GM18909 (cell line): ENCODE results near the gene QPRT.
"Not testable (repeated sequence)": the region's sequence is repeated elsewhere in the genome, so short reads cannot be mapped to it uniquely, and the experiment has no call there.

Experiments used
- ATAC-seq: cut with Tn5 transposase; IDR thresholded peaks from one replicate; pipeline ENCODE4 v1.9.1; 2021; ENCODE audit warnings: mild to moderate bottlenecking; ENCODE audit not compliant: unreplicated experiment, poor library complexity

Gene QPRT

DNA sequence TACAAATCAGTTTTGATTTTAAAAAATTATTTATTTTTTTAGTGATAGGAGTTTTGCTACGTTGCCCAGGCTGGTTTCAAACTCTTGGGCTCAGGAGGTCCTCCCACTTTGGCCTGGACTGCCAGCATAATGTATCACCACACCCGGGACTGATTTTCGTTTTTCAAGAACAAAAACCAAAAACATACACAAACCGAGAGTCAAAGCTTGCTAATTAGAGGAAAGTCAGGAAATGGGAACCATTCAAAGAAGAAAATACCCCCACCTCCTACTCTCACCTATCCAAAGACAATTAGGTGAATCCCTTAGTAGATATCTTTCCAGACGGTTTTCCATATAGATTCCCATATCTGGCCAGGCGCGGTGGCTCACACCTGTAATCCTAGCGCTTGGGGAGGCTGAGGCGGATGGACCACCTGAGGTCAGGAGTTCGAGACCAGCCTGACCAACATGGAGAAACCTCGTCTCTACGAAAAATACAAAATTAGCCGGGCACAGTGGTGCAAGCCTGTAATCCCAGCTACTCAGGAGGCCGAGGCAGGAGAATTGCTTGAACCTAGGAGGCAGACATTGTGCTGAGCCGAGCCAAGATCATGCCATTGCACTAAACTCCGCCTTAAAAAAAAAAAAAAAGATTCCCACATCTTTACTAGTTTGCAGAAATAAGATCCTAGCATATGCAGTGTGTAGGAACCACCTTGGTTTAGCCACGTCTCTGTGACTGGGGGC lies 16.8 kb upstream of the QPRT start:
- no peak for ATAC-seq

DNA sequence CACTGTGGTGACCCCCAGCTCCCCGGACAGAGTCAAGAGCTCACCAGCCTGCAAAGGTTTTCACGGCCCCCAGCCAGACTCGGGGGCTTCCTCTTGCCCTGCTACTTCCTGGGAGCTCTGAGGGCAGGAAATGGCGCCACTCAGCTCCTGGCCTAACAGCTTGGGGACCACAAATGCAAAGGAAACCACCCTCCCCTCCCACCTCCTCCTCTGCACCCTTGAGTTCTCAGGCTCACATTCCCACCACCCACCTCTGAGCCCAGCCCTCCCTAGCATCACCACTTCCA lies 16.3 kb upstream of the QPRT start:
- ATAC-seq = peak; percentile 34

GRCh38 chr16:29663016-29663806 lies 15.8 kb upstream of the QPRT start, which contains the start of gene SPN:
Gene SPN, plus strand, starts transcription at chr16:29663247. Its CDS starts 482 bp downstream, at chr16:29663729.
- ATAC-seq = peak; percentile 30

GRCh38 chr16:29663807-29664090 lies 15.2 kb upstream of the QPRT start:
- ATAC-seq = no peak

GRCh38 chr16:29664091-29664921 lies 14.7 kb upstream of the QPRT start:
- no peak for ATAC-seq

- no peak for ATAC-seq
These were observed 13.5 kb upstream of the QPRT start for GRCh38 chr16:29665294-29666077.

DNA sequence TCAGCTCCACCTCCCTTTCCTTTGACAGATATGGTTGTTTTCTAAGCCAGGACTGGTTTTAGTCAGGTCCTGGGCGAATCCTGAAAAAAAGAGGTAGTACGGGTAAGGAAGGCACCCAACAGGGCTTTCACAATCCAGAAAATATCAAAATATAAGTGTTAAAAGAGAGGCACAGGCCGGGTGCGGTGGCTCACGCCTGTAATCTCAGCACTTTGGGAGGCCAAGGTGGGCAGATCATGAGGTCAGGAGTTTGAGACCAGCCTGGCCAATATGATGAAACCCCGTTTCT lies 11.7 kb upstream of the QPRT start:
- ATAC-seq = not testable (repeated sequence)

- no peak for ATAC-seq
These were observed 11.2 kb upstream of the QPRT start for GRCh38 chr16:29667755-29668154.

DNA sequence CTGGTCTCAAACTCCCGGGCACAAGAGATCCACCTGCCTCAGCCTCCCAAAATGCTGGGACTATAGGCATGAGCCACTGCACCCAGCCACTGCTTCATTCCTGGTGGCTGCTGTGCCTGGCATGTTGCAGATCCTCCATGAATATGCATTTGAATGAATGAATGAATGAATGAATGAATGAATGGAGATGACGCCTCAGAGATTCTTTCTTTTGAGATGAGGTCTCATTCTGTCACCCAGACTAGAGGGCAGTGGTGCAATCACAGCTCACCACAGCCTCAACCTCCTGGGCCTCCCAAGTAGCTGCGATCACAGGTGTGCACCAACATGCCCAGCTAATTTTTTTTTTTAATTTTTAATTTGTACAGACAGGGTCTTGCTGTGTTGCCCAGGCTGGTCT lies 10.7 kb upstream of the QPRT start:
- no peak for ATAC-seq

- no peak for ATAC-seq
These were observed 5.5 kb upstream of the QPRT start for GRCh38 chr16:29673501-29673900.

DNA sequence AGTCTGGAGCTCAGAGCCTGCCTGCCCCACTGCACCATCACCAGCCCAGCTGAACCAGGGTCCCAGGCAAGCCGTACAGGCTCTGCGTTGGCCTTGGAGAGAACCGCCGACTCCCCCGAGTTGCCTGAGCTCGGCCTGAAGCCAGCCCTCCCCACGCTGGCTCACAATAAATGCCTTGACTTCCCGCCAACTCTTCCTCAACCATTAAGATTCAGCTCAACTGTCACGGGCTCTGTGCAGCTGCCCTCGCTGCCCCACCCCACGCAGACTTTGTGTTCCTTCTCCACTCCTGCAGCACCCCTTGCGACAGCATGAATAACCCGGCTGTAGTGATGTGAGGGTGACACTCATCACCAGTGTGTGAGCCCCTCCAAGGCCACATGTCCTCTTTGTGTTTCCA lies 4.8 kb upstream of the QPRT start:
- no peak for ATAC-seq

- no peak for ATAC-seq
These were observed 3.0 kb upstream of the QPRT start for GRCh38 chr16:29675811-29676643.

DNA sequence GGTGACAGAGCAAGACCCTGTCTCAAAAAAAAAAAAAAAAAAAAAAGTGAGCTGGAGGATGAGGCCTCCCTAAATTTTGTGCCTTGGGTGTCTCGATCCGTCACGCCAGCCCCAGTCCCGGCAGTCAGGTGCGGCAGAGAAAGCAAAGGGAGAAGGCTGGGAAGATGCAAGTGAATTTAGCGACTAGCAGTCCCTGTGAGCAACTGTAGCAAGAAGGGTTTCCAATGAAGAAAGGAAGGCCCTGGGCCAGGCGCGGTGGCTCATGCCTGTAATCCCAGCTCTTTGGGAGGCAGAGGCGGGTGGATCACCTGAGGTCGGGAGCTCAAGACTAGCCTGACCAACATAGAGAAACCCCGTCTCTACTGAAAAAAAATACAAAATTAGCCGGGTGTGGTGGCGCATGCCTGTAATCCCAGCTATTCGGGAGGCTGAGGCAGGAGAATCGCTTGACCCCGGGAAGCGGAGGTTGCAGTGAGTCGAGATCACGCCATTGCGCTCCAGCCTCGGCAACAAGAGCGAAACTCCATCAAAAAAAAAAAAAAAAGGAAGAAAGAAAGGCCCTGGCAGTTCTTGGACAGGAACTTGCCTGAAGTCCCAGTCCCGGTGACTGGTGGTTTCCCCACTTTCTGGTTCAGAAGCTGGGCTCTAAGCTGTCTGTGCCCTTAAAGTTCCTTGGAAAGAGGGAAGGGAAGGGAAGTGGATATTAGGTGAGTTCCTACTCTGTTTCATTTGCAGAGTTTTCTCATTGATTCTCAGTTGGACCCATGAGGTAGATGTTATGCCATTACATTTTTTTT lies 1.8 kb upstream of the QPRT start:
- no peak for ATAC-seq

GRCh38 chr16:29680180-29680598 lies 1.2 kb downstream of the QPRT start:
- ATAC-seq = no peak

DNA sequence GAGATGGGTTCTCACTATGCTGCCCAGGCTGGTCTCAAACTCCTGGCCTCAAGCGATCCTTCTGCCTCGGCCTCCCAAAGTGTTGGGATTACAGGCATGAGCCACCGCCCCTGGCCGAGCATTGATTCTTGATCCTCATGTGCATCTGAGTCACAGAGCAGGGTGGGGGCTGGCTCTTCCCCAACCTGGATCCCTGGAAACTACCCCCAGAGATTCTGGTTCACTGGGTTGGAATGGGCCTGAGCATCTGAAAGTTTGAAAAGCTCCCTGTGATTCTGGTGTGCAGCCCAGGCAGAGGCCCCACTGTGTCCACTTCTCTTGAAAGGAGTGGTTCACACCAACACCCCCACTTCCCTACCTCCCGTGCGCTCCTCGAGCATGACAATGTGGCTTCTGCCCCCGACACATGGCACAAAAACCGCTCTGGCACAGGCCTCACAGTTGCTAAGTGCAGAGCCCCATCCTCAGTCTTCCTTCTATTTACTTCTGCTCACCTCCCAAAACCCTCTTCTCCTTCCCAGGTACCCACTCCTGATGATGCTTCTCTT lies 4.6 kb downstream of the QPRT start:
- ATAC-seq = no peak

GRCh38 chr16:29684679-29685078 lies 5.7 kb downstream of the QPRT start:
- ATAC-seq = no peak

- no peak for ATAC-seq
These were observed 7.9 kb downstream of the QPRT start for GRCh38 chr16:29686740-29687332.

- ATAC-seq = no peak
These were observed 8.8 kb downstream of the QPRT start for GRCh38 chr16:29687755-29688154.
